SK-N-SH treated with all-trans-retinoic acid at 6 μM for 48 hours (cell line): ENCODE data around the gene NRL.

Source experiments
- ATAC-seq: fragments of 200-7000 bp; cut with Tn5 transposase; 3 replicates; pipeline ENCODE4 v1.9.1; 2020; ENCODE audit warnings: mild to moderate bottlenecking, moderate library complexity
- ARNTL ChIP-seq: fragments of 450-650 bp; formaldehyde crosslinking; IDR thresholded peaks from 2 replicates; pipeline ENCODE4 v1.5.0; 2020; ENCODE audit warnings: low read depth, mild to moderate bottlenecking, moderate library complexity, borderline replicate concordance
- BACH2 ChIP-seq: fragments of 250-450 bp; sonication (Bioruptor Pico); IDR thresholded peaks from 2 replicates; pipeline ENCODE4 v1.9.0; 2021; ENCODE audit warnings: mild to moderate bottlenecking, borderline replicate concordance
- CREB5 ChIP-seq: fragments of 250-450 bp; sonication (Bioruptor Pico); IDR thresholded peaks from 2 replicates; pipeline ENCODE4 v1.5.1; 2020; ENCODE audit warnings: low read depth, mild to moderate bottlenecking, moderate library complexity
- CSDC2 ChIP-seq: fragments of 250-450 bp; sonication (Bioruptor Pico); IDR thresholded peaks from 2 replicates; pipeline ENCODE4 v1.5.0; 2020; ENCODE audit warnings: mild to moderate bottlenecking, moderate library complexity
- ESRRG ChIP-seq: fragments of 250-450 bp; sonication (Bioruptor Pico); IDR thresholded peaks from 2 replicates; pipeline ENCODE4 v1.6.1; 2021; ENCODE audit warnings: mild to moderate bottlenecking
- GLIS3 ChIP-seq: fragments of 250-450 bp; sonication (Bioruptor Pico); IDR thresholded peaks from 2 replicates; pipeline ENCODE4 v1.5.0; 2020; ENCODE audit warnings: mild to moderate bottlenecking, moderate library complexity
- OSR1 ChIP-seq: fragments of 250-450 bp; sonication (Bioruptor Pico); IDR thresholded peaks from 2 replicates; pipeline ENCODE4 v1.8.0; 2022; ENCODE audit warnings: moderate library complexity, mild to moderate bottlenecking, inconsistent platforms
- PATZ1 ChIP-seq: fragments of 250-450 bp; sonication (Bioruptor Pico); IDR thresholded peaks from 2 replicates; pipeline ENCODE4 v1.8.0; 2020; ENCODE audit warnings: mild to moderate bottlenecking, moderate library complexity, borderline replicate concordance
- PPARA ChIP-seq: fragments of 250-450 bp; sonication (Bioruptor Pico); IDR thresholded peaks from 2 replicates; pipeline ENCODE4 v1.5.0; 2020; ENCODE audit warnings: mild to moderate bottlenecking, borderline replicate concordance
- RARB ChIP-seq: fragments of 250-450 bp; sonication (Bioruptor Pico); IDR thresholded peaks from 2 replicates; pipeline ENCODE4 v1.8.0; 2021; ENCODE audit warnings: mild to moderate bottlenecking, moderate library complexity
- SNAI2 ChIP-seq: fragments of 250-450 bp; sonication (Bioruptor Pico); IDR thresholded peaks from 2 replicates; pipeline ENCODE4 v1.5.0; 2020; ENCODE audit warnings: mild to moderate bottlenecking, moderate library complexity
- TCF4 ChIP-seq: fragments of 250-450 bp; sonication (Bioruptor Pico); IDR thresholded peaks from 2 replicates; pipeline ENCODE4 v1.8.0; 2021; ENCODE audit warnings: mild to moderate bottlenecking, moderate library complexity, borderline replicate concordance
- TOX ChIP-seq: fragments of 250-450 bp; sonication (Bioruptor Pico); IDR thresholded peaks from 2 replicates; pipeline ENCODE4 v1.8.0; 2021; ENCODE audit warnings: mild to moderate bottlenecking, moderate library complexity, borderline replicate concordance
- TSHZ2 ChIP-seq: fragments of 250-450 bp; sonication (Bioruptor Pico); IDR thresholded peaks from 2 replicates; pipeline ENCODE4 v1.5.0; 2020; ENCODE audit warnings: mild to moderate bottlenecking, moderate library complexity
- ZC3H10 ChIP-seq: fragments of 250-450 bp; sonication (Bioruptor Pico); IDR thresholded peaks from 2 replicates; pipeline ENCODE4 v1.5.1; 2021; ENCODE audit warnings: mild to moderate bottlenecking, moderate library complexity
- ZFP3 ChIP-seq: fragments of 250-450 bp; sonication (Bioruptor Pico); IDR thresholded peaks from 2 replicates; pipeline ENCODE4 v1.5.0; 2020; ENCODE audit warnings: mild to moderate bottlenecking, moderate library complexity
- ZFP30 ChIP-seq: fragments of 450-650 bp; formaldehyde crosslinking; IDR thresholded peaks from 2 replicates; pipeline ENCODE4 v1.5.0; 2022; ENCODE audit warnings: mild to moderate bottlenecking, moderate library complexity
- ZNF565 ChIP-seq: fragments of 450-650 bp; formaldehyde crosslinking; conservative IDR thresholded peaks from 2 replicates; pipeline ENCODE4 v1.5.0; 2020; ENCODE audit warnings: low read depth, mild to moderate bottlenecking, moderate library complexity
- ZNF70 ChIP-seq: fragments of 450-650 bp; formaldehyde crosslinking; IDR thresholded peaks from 2 replicates; pipeline ENCODE4 v1.5.0; 2020; ENCODE audit warnings: mild to moderate bottlenecking, moderate library complexity
- ZNF8 ChIP-seq: fragments of 450-650 bp; formaldehyde crosslinking; IDR thresholded peaks from 2 replicates; pipeline ENCODE4 v1.5.0; 2020; ENCODE audit warnings: mild to moderate bottlenecking, moderate library complexity
- TF ChIP-seq, protein P1 (sequence below): fragments of 250-450 bp; sonication (Bioruptor Pico); IDR thresholded peaks from 2 replicates; pipeline ENCODE4 v1.5.1; 2021; ENCODE audit warnings: mild to moderate bottlenecking, moderate library complexity

NRL gene

GRCh38 chr14:24068711-24069410 is 45.9 kb downstream of the NRL start:
- TF ChIP-seq CSDC2 (CRISPR knock-in tag) (no peak), TOX (CRISPR knock-in tag) (no peak), BACH2 (CRISPR knock-in tag) (no peak), TSHZ2 (CRISPR knock-in tag) (no peak), ZNF70 (CRISPR knock-in tag) (no peak), ZNF565 (no peak), RARB (CRISPR knock-in tag) (no peak), ZC3H10 (CRISPR knock-in tag) (no peak), TCF4 (CRISPR knock-in tag) (no peak), ESRRG (CRISPR knock-in tag) (no peak), GLIS3 (no peak), ARNTL (CRISPR knock-in tag) (no peak), ZNF8 (no peak), ZFP3 (CRISPR knock-in tag) (no peak)
- TF ChIP-seq, protein P1, sequence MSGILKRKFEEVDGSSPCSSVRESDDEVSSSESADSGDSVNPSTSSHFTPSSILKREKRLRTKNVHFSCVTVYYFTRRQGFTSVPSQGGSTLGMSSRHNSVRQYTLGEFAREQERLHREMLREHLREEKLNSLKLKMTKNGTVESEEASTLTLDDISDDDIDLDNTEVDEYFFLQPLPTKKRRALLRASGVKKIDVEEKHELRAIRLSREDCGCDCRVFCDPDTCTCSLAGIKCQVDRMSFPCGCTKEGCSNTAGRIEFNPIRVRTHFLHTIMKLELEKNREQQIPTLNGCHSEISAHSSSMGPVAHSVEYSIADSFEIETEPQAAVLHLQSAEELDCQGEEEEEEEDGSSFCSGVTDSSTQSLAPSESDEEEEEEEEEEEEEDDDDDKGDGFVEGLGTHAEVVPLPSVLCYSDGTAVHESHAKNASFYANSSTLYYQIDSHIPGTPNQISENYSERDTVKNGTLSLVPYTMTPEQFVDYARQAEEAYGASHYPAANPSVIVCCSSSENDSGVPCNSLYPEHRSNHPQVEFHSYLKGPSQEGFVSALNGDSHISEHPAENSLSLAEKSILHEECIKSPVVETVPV, result no peak
- ATAC-seq, result no peak

- no peak for ATAC-seq
- TF ChIP-seq PPARA (no peak), BACH2 (CRISPR knock-in tag) (no peak), ZNF70 (CRISPR knock-in tag) (no peak)
- TF ChIP-seq, protein P1, result no peak
Measured at GRCh38 chr14:24067133-24068082, 47.3 kb downstream of the NRL start.

- TF ChIP-seq TOX (CRISPR knock-in tag) (no peak), TCF4 (CRISPR knock-in tag) (no peak), PATZ1 (no peak), ZFP3 (CRISPR knock-in tag) (no peak), ZC3H10 (CRISPR knock-in tag) (no peak), CREB5 (CRISPR knock-in tag) (no peak), SNAI2 (no peak), OSR1 (CRISPR knock-in tag) (no peak), ZFP30 (CRISPR knock-in tag) (no peak), CSDC2 (CRISPR knock-in tag) (no peak), RARB (CRISPR knock-in tag) (no peak), ZNF8 (no peak), GLIS3 (no peak), ARNTL (CRISPR knock-in tag) (no peak), ZNF70 (CRISPR knock-in tag) (no peak), BACH2 (CRISPR knock-in tag) (no peak)
- TF ChIP-seq, protein P1, result no peak
- TF ChIP-seq, all 23 proteins: peak for 0
- ATAC-seq, result no peak
Measured at GRCh38 chr14:24066496-24067132, 48.1 kb downstream of the NRL start.
